Measurements from ENCODE around the gene CGNL1.

The CGNL1 gene

DNA sequence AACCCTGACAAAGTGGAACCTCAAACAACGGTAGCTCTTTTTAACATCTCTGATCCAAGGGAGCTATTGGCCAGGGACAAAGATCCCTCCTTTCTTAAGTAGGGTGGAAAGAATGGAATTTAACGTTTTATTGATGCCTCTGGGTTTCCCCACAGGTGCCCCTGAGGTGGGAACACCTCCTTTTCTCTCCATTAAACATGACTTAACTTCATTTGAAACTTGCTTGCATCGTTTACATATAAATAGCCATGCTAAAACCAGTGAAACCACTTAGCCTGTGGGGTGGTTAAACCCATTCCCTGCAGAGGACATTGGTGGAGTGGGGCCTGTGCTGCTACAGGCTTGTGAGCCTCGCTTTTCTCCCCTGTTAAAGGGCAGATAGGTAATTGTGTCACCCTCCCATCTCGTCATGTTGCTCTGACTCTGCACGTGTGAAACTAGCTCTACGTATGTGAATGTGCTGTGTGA, 9.7 kb downstream of the CGNL1 start:
- CTCF ChIA-PET = interaction anchor here (0.9 to 2.7 kb wide), 6 partner anchors 9 to 142 kb away, joined by 3 to 10 read pairs (median 5); no protein-coding TSS in a partner anchor
- no peak overlapping the region for H3K4me3 ChIP-seq (ENCODE audit: low read depth, low read length)
- TF ChIP-seq, protein P1, sequence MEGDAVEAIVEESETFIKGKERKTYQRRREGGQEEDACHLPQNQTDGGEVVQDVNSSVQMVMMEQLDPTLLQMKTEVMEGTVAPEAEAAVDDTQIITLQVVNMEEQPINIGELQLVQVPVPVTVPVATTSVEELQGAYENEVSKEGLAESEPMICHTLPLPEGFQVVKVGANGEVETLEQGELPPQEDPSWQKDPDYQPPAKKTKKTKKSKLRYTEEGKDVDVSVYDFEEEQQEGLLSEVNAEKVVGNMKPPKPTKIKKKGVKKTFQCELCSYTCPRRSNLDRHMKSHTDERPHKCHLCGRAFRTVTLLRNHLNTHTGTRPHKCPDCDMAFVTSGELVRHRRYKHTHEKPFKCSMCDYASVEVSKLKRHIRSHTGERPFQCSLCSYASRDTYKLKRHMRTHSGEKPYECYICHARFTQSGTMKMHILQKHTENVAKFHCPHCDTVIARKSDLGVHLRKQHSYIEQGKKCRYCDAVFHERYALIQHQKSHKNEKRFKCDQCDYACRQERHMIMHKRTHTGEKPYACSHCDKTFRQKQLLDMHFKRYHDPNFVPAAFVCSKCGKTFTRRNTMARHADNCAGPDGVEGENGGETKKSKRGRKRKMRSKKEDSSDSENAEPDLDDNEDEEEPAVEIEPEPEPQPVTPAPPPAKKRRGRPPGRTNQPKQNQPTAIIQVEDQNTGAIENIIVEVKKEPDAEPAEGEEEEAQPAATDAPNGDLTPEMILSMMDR (IDR thresholded peaks at IDR 0.05; ENCODE audit: insufficient read depth, low read length, missing control alignments) = no peak
- POLR2A ChIA-PET = no interaction called here
- DNase-seq (ENCODE audit: low read depth, low spot score) = no peak

DNA sequence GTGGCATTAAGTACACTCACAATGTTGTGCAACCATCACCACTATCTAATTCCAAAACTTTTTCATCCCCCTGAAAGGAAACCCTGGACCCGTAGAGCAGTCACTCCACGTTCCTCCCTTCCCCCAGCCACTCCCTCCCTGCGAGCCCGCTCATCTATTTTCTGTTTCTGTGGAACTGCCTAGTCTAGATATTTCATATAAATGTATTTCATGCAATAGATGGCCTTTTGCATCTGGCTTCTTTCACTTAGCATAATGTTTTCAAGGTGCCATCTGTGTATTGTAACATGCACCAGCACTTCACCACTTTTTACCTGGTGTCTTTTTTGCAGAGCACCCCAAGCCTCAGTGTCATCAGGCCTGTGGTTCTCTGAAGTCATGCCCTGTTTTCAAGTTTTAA, 10.7 kb downstream of the CGNL1 start:
- TF ChIP-seq, protein P1 (IDR thresholded peaks at IDR 0.05; ENCODE audit: insufficient read depth, low read length, missing control alignments) = no peak
- no peak overlapping the region for H3K4me3 ChIP-seq (ENCODE audit: low read depth, low read length)
- CTCF ChIA-PET = interaction anchor here (0.9 kb wide), 1 partner anchor 15 kb away, joined by 3 read pairs; no protein-coding TSS in a partner anchor
- POLR2A ChIA-PET = no interaction called here
- no peak for DNase-seq (ENCODE audit: low read depth, low spot score)

DNA sequence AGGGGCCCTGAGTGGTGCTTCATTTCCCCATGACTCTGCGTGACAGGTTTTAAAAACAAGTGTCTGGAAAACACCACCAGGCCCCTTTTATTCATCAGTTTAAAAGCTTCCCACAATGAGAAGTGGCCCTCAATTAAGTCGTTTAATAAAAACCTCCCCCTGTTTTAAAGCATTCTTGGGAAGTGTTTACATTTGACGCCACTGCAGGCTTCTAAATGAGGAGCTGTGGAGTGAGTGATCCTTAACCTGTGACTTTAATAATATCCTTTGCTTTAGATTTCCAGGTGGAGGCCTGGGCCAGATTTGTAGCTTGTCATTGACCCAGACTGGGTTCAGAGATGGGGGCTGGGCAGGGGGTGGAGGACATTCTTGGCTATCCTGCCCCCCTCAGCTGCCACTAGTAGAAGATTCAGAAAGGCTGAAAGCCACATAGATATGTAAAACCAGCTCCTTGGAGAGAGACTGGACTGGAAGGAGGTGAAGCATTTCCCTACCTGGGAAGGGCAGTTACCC, 11.3 kb downstream of the CGNL1 start:
- TF ChIP-seq, protein P1 (IDR thresholded peaks at IDR 0.05; ENCODE audit: insufficient read depth, low read length, missing control alignments) = no peak
- CTCF ChIA-PET = interaction anchor here (0.9 kb wide), 1 partner anchor 24 kb away, joined by 3 read pairs; no protein-coding TSS in a partner anchor
- DNase-seq (ENCODE audit: low read depth, low spot score) = no peak
- POLR2A ChIA-PET = no interaction called here
- no peak overlapping the region for H3K4me3 ChIP-seq (ENCODE audit: low read depth, low read length)

DNA sequence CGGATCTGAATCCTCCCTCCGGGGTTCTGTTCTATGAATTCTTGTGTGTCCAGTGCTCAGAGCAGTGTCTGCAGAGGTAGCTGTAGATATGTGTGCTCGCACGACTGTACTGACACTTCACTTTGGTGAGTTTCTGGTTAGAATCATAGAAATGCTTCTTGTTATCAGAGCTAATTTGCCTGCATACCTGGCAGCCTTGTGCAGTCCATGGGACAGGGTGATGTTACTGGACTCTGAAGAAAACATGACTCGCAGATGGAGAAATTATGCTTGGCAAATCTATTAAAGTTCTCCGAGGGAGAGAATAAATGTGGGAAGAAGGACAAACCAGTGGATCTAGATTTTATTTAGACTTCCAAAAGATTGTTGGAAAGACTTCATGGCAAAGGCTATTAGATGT, 12.2 kb downstream of the CGNL1 start:
- POLR2A ChIA-PET = no interaction called here
- DNase-seq (ENCODE audit: low read depth, low spot score) = no peak
- CTCF ChIA-PET = no interaction called here
- TF ChIP-seq, protein P1 (IDR thresholded peaks at IDR 0.05; ENCODE audit: insufficient read depth, low read length, missing control alignments) = no peak
- H3K4me3 ChIP-seq (ENCODE audit: low read depth, low read length) = no peak overlapping the region

DNA sequence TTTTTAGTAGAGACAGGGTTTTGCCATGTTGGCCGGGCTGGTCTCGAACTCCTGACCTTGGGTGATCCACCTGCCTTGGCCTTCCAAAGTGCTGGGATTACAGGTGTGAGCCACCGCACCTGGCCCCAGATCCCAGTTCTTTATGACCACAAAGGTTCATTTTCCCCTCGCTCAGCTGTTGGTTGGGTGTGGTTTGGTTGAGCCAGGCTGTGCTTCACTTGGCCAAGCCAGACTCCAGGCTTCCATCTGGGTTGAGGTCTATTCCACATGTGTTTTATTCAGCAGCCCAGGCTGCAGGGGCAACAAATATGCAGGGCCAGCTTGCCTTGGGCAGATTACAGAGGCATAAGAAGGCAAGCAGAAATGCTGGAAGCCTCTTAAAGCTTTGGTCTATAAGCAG, 13.7 kb downstream of the CGNL1 start:
- POLR2A ChIA-PET = no interaction called here
- CTCF ChIA-PET = interaction anchor here (0.7 kb wide), 2 partner anchors 92 to 138 kb away, joined by 3 read pairs; no protein-coding TSS in a partner anchor
- no peak overlapping the region for H3K4me3 ChIP-seq (ENCODE audit: low read depth, low read length)
- DNase-seq (ENCODE audit: low read depth, low spot score) = no peak
- TF ChIP-seq, protein P1 (IDR thresholded peaks at IDR 0.05; ENCODE audit: insufficient read depth, low read length, missing control alignments) = no peak

DNA sequence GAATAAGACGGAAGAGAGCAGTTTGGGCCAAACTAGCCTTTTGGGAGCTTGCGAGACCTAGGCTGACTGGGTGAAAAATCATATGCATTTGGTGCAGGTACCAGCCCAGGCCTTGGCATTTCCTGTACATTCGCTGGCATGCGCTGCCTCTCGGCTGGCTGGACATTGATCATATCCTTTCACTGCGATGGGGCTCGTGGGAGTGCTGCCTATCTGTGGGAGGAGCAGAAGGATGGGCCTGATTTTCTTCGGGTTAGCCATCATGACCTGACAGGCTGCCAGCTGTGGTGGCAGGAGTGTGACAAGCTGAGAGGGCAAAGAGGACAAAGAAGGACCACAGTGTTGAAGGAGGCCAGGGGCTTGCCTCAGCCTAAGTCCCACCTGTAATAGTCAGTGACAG, 14.3 kb downstream of the CGNL1 start:
- POLR2A ChIA-PET = no interaction called here
- no peak for DNase-seq (ENCODE audit: low read depth, low spot score)
- no peak overlapping the region for H3K4me3 ChIP-seq (ENCODE audit: low read depth, low read length)
- TF ChIP-seq, protein P1 (IDR thresholded peaks at IDR 0.05; ENCODE audit: insufficient read depth, low read length, missing control alignments) = no peak
- CTCF ChIA-PET = interaction anchor here (0.7 to 1.5 kb wide), 2 partner anchors 91 to 152 kb away, joined by 3 read pairs; no protein-coding TSS in a partner anchor
